Parietal lobe (tissue), 2 donors: ENCODE data around the gene SACM1L. TPM values are rescaled to one million over a fixed set of nuclear protein-coding genes. Genes with fewer than 3 reads are reported as not detected.

Experiments used
- small RNA-seq: library from RNA; depleted of rRNA; stranded (forward); fragments of <200 nt; gene quantifications from one replicate; pipeline ENCODE3, GENCODE V24; 2014; ENCODE audit warnings: low replicate concordance
- total RNA-seq: library from RNA; depleted of rRNA; stranded (reverse); fragments of >200 nt; gene quantifications from one replicate; pipeline ENCODE4 v1.2.3, GENCODE V29; 2014

Gene SACM1L, protein sequence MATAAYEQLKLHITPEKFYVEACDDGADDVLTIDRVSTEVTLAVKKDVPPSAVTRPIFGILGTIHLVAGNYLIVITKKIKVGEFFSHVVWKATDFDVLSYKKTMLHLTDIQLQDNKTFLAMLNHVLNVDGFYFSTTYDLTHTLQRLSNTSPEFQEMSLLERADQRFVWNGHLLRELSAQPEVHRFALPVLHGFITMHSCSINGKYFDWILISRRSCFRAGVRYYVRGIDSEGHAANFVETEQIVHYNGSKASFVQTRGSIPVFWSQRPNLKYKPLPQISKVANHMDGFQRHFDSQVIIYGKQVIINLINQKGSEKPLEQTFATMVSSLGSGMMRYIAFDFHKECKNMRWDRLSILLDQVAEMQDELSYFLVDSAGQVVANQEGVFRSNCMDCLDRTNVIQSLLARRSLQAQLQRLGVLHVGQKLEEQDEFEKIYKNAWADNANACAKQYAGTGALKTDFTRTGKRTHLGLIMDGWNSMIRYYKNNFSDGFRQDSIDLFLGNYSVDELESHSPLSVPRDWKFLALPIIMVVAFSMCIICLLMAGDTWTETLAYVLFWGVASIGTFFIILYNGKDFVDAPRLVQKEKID
- total RNA-seq, result 77.6 TPM

DNA sequence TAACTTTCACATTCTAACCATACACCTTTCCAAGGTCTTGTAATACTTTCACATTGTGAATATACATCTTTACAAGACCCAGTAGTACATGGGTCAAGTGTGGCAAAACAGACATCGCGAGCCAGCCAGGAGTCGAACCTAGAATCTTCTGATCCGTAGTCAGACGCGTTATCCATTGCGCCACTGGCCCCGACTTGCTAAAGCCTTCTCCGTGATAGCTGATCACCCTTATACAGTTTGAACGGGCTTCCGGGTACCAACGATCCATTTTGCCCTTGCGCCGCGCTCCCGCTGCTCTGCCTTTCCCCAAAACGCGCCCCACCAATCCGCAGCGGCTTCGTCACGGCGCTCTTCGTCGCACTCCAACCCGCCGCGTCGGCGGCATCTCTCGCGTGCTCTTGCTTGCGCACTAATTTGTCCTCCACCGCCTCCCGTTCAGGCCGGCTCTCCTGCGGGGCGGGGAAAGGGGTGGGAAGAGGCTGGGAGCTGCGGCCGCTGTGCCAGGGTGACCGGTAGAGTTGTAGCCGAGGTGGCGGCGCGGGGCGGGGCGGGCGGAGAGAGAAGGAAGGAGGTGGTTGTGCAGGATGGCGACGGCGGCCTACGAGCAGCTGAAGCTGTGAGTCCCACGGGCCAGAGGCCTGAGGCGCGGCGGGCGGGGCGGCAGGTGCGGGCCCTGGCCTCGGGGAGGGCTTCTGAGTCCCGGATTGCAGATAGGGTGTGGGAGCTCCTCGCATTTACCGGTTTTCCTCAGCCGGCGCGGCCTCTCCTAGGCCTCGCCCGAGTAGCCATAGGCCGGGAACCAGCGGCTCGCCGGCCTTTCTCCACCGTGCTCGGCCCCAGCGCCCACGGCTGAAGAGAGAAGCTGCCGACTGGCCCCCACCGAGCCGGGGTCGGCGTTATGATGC is at the start of gene SACM1L:
Gene SACM1L, plus strand, starts transcription at position 515 of the 905 bp plus-strand sequence. Its CDS starts 70 bp downstream, at position 585.

Small RNA genes within 50 kb of the gene (small RNA-seq; reads per million reads assigned to genes)
- not detected for gene RN7SL145P

Other genes starting within 250 kb of the SACM1L start
- 16.3 TPM for gene LIMD1, start 94.6 kb upstream of the SACM1L start, total RNA-seq
- 1.6 TPM for gene SLC6A20, start 107.1 kb downstream of the SACM1L start, total RNA-seq
- gene LZTFL1, start 152.7 kb downstream of the SACM1L start, total RNA-seq, result 29.4 TPM
- gene CCR9, start 197.1 kb downstream of the SACM1L start, total RNA-seq, result not detected